Measurements from ENCODE around the gene SPDYA.
A peak's percentile ranks its signal among the peaks of the same experiment; 100 is the strongest.

The SPDYA gene

DNA sequence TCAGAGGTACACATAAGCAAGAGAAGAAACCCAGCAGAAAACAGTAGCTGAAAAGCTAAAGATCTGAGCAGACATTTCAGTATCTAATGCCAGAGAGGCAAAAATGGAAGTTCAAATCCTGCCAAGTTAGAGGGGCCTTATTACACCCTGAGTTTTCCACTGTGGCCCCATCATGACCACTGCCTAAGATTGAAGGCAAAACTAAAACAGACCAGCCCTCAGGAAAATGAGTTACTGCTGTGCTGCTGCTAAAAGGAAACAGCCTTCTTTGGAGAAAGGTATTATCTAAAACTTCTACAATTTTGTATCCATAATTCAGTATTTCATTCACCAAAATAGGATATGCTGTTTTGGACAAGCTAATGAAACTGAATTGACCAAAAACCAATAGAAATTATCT is 42.2 kb upstream of the SPDYA start:
- Histone ChIP-seq H3K27ac (no peak overlapping the region), H3K4me1 (peaks cover 0 to 100% (median 59%) of the 10 kb centered on the region in 4 donors), H3K36me3 (peaks cover 0 to 3% (median 0%) of the 10 kb centered on the region in 3 donors), H3K4me3 (no peak overlapping the region), H3K27me3 (no peaks in the 10 kb centered on the region), H3K9me3 (no peaks in the 10 kb centered on the region)
- TF ChIP-seq, protein P1, sequence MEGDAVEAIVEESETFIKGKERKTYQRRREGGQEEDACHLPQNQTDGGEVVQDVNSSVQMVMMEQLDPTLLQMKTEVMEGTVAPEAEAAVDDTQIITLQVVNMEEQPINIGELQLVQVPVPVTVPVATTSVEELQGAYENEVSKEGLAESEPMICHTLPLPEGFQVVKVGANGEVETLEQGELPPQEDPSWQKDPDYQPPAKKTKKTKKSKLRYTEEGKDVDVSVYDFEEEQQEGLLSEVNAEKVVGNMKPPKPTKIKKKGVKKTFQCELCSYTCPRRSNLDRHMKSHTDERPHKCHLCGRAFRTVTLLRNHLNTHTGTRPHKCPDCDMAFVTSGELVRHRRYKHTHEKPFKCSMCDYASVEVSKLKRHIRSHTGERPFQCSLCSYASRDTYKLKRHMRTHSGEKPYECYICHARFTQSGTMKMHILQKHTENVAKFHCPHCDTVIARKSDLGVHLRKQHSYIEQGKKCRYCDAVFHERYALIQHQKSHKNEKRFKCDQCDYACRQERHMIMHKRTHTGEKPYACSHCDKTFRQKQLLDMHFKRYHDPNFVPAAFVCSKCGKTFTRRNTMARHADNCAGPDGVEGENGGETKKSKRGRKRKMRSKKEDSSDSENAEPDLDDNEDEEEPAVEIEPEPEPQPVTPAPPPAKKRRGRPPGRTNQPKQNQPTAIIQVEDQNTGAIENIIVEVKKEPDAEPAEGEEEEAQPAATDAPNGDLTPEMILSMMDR (IDR thresholded peaks at IDR 0.05), result no peak
- intact Hi-C loops (cut with DNase I; ENCODE audit: low total_unique reads), result no loop called here
- no peak for DNase-seq

DNA sequence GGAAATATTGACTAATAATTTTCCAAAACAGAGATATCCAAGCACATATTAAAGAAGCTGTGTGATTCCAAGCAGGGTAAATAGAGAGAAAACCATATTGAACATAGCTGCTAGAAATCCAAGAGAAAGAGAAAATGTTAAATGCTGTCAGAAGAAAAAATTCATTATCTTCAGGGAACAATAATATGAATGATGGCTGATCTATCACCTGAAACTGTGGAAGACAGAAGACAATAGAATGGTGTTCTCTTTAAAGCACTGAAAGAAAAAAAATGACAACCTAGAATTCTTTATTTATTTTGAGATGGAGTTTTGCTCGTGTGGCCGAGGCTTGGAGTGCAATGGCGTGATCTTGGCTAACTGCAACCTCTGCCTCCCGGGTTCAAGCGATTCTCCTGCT is 41.7 kb upstream of the SPDYA start:
- H3K27me3 ChIP-seq, result no peaks in the 10 kb centered on the region
- no peak overlapping the region for H3K27ac ChIP-seq
- no peak for DNase-seq
- no peak overlapping the region for H3K4me3 ChIP-seq
- H3K9me3 ChIP-seq, result no peaks in the 10 kb centered on the region
- H3K4me1 ChIP-seq, result peaks cover 0 to 100% (median 56%) of the 10 kb centered on the region in 4 donors
- intact Hi-C loops (cut with DNase I; ENCODE audit: low total_unique reads), result no loop called here
- H3K36me3 ChIP-seq, result no peaks in the 10 kb centered on the region
- TF ChIP-seq, protein P1 (IDR thresholded peaks at IDR 0.05), result no peak

DNA sequence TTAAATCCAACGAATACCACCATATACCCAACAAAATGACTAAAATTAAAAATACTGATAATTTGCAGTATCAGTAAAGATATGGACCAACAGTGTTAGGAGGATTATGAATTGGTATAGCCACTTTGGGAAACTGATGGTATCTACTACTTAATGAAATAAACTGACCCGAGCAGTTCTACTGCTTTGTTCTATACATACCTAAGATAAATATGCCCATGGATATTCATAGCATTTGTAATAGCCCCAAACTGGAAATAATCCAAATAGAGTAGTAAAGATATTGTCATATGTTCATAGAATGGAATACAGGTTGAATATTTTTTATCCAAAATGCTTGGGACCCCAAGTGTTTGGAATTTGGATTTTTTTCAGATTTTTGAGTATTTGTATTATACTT is 38.3 kb upstream of the SPDYA start:
- intact Hi-C loops (cut with DNase I; ENCODE audit: low total_unique reads), result no loop called here
- H3K4me1 ChIP-seq, result peaks cover 0 to 100% (median 54%) of the 10 kb centered on the region in 4 donors

DNA sequence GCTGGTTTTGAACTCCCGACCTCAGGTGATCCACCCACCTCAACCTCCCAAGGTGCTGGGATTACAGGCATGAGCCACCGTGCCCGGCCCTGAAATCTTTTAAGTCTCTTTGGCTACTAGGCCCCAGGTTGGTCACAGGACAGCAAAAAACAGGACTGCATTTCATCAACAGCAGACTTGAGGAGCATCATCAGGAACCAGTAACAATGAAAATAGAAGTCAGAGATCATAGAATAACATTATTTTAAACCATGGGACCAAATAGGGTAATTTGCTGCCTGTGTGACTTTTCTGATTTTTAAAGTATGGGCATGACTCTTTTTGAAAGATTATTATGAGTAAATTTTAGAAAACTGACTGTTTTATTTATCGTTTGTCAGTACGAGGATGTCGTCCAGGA is 34.2 kb upstream of the SPDYA start:
- TF ChIP-seq, protein P1 (IDR thresholded peaks at IDR 0.05), result no peak

More for the DNA sequence above, 38.3 kb upstream of the SPDYA start:
- TF ChIP-seq, protein P1 (IDR thresholded peaks at IDR 0.05), result no peak
- DNase-seq, result no peak
- H3K36me3 ChIP-seq, result peaks cover 3 to 9% (median 3%) of the 10 kb centered on the region in 3 donors
- H3K27ac ChIP-seq, result no peak overlapping the region
- H3K4me3 ChIP-seq, result no peak overlapping the region
- no peaks in the 10 kb centered on the region for H3K9me3 ChIP-seq
- H3K27me3 ChIP-seq, result no peaks in the 10 kb centered on the region

DNA sequence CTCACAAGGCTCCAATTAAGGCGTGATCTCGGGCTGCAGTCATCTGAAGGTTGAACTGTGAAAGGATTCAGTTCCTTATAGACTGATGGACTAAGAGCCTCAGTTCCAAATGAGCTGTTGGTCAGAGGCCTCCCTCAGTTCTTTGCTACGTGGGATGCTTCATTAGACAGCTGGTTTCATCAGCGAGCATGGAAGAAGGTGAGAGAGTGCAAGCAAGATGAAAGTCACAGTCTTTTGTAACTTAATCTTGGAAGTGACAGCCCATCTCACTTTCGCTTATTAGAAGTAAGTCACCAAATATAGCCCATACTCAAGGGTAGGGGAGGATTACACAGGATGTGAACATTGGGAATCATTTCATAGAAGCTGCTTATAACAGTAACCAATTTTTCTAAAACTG is 32.2 kb upstream of the SPDYA start:
- intact Hi-C loops (cut with DNase I; ENCODE audit: low total_unique reads), result no loop called here
- peaks cover 0 to 83% (median 36%) of the 10 kb centered on the region in 4 donors for H3K4me1 ChIP-seq
- no peak overlapping the region for H3K4me3 ChIP-seq
- no peaks in the 10 kb centered on the region for H3K9me3 ChIP-seq
- peaks cover 61 to 67% (median 64%) of the 10 kb centered on the region in 3 donors for H3K36me3 ChIP-seq
- no peak for DNase-seq
- TF ChIP-seq, protein P1 (IDR thresholded peaks at IDR 0.05), result no peak
- H3K27me3 ChIP-seq, result no peaks in the 10 kb centered on the region
- H3K27ac ChIP-seq, result no peak overlapping the region

More for the DNA sequence above, 34.2 kb upstream of the SPDYA start:
- DNase-seq, result no peak
- no peak overlapping the region for H3K4me3 ChIP-seq
- H3K27ac ChIP-seq, result peak overlapping the region in 1 of 2 donors; percentile 17
- H3K36me3 ChIP-seq, result peaks cover 42 to 48% (median 44%) of the 10 kb centered on the region in 3 donors
- intact Hi-C loops (cut with DNase I; ENCODE audit: low total_unique reads), result no loop called here
- no peaks in the 10 kb centered on the region for H3K27me3 ChIP-seq
- peaks cover 0 to 87% (median 42%) of the 10 kb centered on the region in 4 donors for H3K4me1 ChIP-seq
- no peaks in the 10 kb centered on the region for H3K9me3 ChIP-seq

DNA sequence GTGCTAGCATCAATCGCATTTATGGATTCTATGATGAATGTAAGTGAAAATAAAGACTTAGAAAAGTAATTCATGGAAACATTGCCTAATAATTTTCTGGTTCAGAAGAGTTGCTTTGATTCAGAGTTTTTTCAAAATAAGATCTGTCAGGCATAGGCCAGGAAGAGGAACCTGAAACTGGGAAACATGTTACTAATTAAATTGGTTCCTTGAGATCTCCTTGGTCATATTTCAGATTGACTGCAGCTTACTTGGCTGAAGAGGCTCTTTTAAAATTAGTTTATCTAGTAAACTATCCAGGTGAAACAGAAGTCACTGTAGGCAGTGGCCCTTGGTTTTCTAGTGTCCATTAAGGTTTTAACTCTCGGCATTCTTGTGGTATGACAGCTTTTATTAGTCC is 31.6 kb upstream of the SPDYA start:
- H3K27me3 ChIP-seq, result no peaks in the 10 kb centered on the region
- H3K9me3 ChIP-seq, result no peaks in the 10 kb centered on the region
- no peak overlapping the region for H3K4me3 ChIP-seq
- peaks cover 0 to 77% (median 33%) of the 10 kb centered on the region in 4 donors for H3K4me1 ChIP-seq
- peaks cover 67 to 73% (median 70%) of the 10 kb centered on the region in 3 donors for H3K36me3 ChIP-seq
- no peak for DNase-seq
- TF ChIP-seq, protein P1 (IDR thresholded peaks at IDR 0.05), result no peak
- intact Hi-C loops (cut with DNase I; ENCODE audit: low total_unique reads), result no loop called here
- no peak overlapping the region for H3K27ac ChIP-seq

Data from tibial artery (tissue), 4 donors.